ENCODE results near the gene RDH13.
"Not testable (repeated sequence)": the region's sequence is repeated elsewhere in the genome, so short reads cannot be mapped to it uniquely, and the experiment has no call there.

The RDH13 gene

GRCh38 chr19:55048446-55048845 lies 14.5 kb downstream of the RDH13 start:
- in situ Hi-C loops (cut with HindIII; ENCODE audit: low sequenced_read_pairs) = no loop called here

- in situ Hi-C loops (cut with HindIII; ENCODE audit: low sequenced_read_pairs) = no loop called here
Observed at GRCh38 chr19:55047951-55048350, 15.0 kb downstream of the RDH13 start.

GRCh38 chr19:55046975-55047622 lies 15.8 kb downstream of the RDH13 start:
- in situ Hi-C loops (cut with HindIII; ENCODE audit: low sequenced_read_pairs) = no loop called here

GRCh38 chr19:55044771-55045716 lies 17.9 kb downstream of the RDH13 start:
- in situ Hi-C loops (cut with HindIII; ENCODE audit: low sequenced_read_pairs) = no loop called here

- in situ Hi-C loops (cut with HindIII; ENCODE audit: low sequenced_read_pairs) = no loop called here
Observed at GRCh38 chr19:55044286-55044685, 18.7 kb downstream of the RDH13 start.

- in situ Hi-C loops (cut with HindIII; ENCODE audit: low sequenced_read_pairs) = no loop called here
Observed at GRCh38 chr19:55042688-55043087, 20.3 kb downstream of the RDH13 start.

GRCh38 chr19:55042344-55042678 lies 20.6 kb downstream of the RDH13 start:
- in situ Hi-C loops (cut with HindIII; ENCODE audit: low sequenced_read_pairs) = no loop called here

- in situ Hi-C loops (cut with HindIII; ENCODE audit: low sequenced_read_pairs) = no loop called here
Observed at GRCh38 chr19:55041627-55042343, 21.2 kb downstream of the RDH13 start.

GRCh38 chr19:55041244-55041626 lies 21.7 kb downstream of the RDH13 start:
- in situ Hi-C loops (cut with HindIII; ENCODE audit: low sequenced_read_pairs) = no loop called here

GRCh38 chr19:55040654-55041053 lies 22.3 kb downstream of the RDH13 start:
- in situ Hi-C loops (cut with HindIII; ENCODE audit: low sequenced_read_pairs) = not testable (repeated sequence)

- in situ Hi-C loops (cut with HindIII; ENCODE audit: low sequenced_read_pairs) = not testable (repeated sequence)
Observed at GRCh38 chr19:55037603-55038002, 25.3 kb downstream of the RDH13 start.

- in situ Hi-C loops (cut with HindIII; ENCODE audit: low sequenced_read_pairs) = no loop called here
Observed at GRCh38 chr19:55036058-55036457, 26.9 kb downstream of the RDH13 start.

- in situ Hi-C loops (cut with HindIII; ENCODE audit: low sequenced_read_pairs) = no loop called here
Observed at GRCh38 chr19:55034751-55035150, 28.2 kb downstream of the RDH13 start.

GRCh38 chr19:55032976-55033643 lies 29.8 kb downstream of the RDH13 start:
- in situ Hi-C loops (cut with HindIII; ENCODE audit: low sequenced_read_pairs) = not testable (repeated sequence)

- in situ Hi-C loops (cut with HindIII; ENCODE audit: low sequenced_read_pairs) = no loop called here
Observed at GRCh38 chr19:55032170-55032800, 30.7 kb downstream of the RDH13 start.

- in situ Hi-C loops (cut with HindIII; ENCODE audit: low sequenced_read_pairs) = no loop called here
Observed at GRCh38 chr19:55031178-55031577, 31.8 kb downstream of the RDH13 start.

- in situ Hi-C loops (cut with HindIII; ENCODE audit: low sequenced_read_pairs) = no loop called here
Observed at GRCh38 chr19:55028757-55029156, 34.2 kb downstream of the RDH13 start.

- in situ Hi-C loops (cut with HindIII; ENCODE audit: low sequenced_read_pairs) = no loop called here
Observed at GRCh38 chr19:55027472-55028337, 35.2 kb downstream of the RDH13 start.

GRCh38 chr19:55027140-55027471 lies 35.8 kb downstream of the RDH13 start:
- in situ Hi-C loops (cut with HindIII; ENCODE audit: low sequenced_read_pairs) = not testable (repeated sequence)

GRCh38 chr19:55024111-55024510 lies 38.8 kb downstream of the RDH13 start:
- in situ Hi-C loops (cut with HindIII; ENCODE audit: low sequenced_read_pairs) = no loop called here
